AG04450 (cell line): ENCODE measurements around the gene CTBP2. TPM values are rescaled to one million over a fixed set of nuclear protein-coding genes. Genes with fewer than 3 reads are reported as not detected.

Experiments
- CTCF ChIA-PET: fragments of 300-600, 350-600 bp; formaldehyde crosslinking; extraction: SDS; loops from one replicate; lab custom pipeline; 2022; ENCODE audit warnings: antibody characterized with exemption, inconsistent platforms; lab: Charles Lee
- POLR2A ChIA-PET: fragments of 350-600 bp; formaldehyde crosslinking; extraction: SDS; loops from one replicate; lab custom pipeline; 2021; ENCODE audit warnings: antibody characterized with exemption, inconsistent platforms; lab: Yijun Ruan, JAX
- DNase-seq: peaks from one replicate; pipeline ENCODE4 v3.0.0-alpha.2; 2011; ENCODE audit warnings: low read depth, low spot score
- H3K27ac ChIP-seq: one replicate; pipeline ENCODE4 v1.5.1; 2012; ENCODE audit warnings: low read depth, low read length, control low read depth
- H3K27me3 ChIP-seq: one replicate; pipeline ENCODE4 v1.6.0; 2012; ENCODE audit warnings: low read length; ENCODE audit not compliant: control insufficient read depth, insufficient read depth
- H3K4me3 ChIP-seq: 2 replicates; pipeline ENCODE4 v1.5.1; 2011; ENCODE audit warnings: mild to moderate bottlenecking, low read depth, low read length, control low read depth
- H3K9me3 ChIP-seq: 2 replicates; pipeline ENCODE4 v1.5.1; 2012; ENCODE audit warnings: low read length; ENCODE audit not compliant: control insufficient read depth, insufficient read depth
- polyA plus RNA-seq: library from polyadenylated mRNA; depleted of rRNA; stranded (reverse); fragments of >200 nt; gene quantifications from 2 replicates; pipeline ENCODE4 v1.2.3, GENCODE V29; 2011
- TF ChIP-seq, protein P1 (sequence below): IDR thresholded peaks from 2 replicates; pipeline ENCODE4 v1.5.1; 2011; ENCODE audit warnings: low read depth, low read length, control low read depth, inconsistent platforms

Gene CTBP2
- polyA plus RNA-seq, 1 experiment = 52.5 TPM

DNA sequence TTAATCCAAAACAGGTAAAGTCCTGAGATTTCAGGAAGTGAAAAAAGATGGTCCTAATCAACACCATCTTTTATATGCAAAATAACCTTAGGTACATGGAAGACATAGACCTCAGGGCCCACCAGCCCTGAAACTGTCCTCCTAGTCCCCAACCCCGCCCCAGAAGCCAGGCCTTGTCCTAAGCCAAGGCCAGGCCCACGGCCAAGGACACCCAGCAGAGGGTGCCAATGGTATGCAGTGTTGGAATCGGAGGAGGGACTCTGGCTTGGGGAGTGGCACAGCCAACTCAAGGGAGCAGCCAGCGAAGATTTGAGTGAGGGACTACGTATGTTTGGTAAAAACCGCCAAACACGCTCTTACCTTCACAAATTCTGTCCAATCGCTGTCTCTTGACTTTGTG, 121.7 kb downstream of the CTBP2 start:
- H3K27me3 ChIP-seq = no peaks in the 10 kb centered on the region
- no peak overlapping the region for H3K4me3 ChIP-seq
- H3K9me3 ChIP-seq = no peaks in the 10 kb centered on the region
- DNase-seq = no peak
- TF ChIP-seq, protein P1, sequence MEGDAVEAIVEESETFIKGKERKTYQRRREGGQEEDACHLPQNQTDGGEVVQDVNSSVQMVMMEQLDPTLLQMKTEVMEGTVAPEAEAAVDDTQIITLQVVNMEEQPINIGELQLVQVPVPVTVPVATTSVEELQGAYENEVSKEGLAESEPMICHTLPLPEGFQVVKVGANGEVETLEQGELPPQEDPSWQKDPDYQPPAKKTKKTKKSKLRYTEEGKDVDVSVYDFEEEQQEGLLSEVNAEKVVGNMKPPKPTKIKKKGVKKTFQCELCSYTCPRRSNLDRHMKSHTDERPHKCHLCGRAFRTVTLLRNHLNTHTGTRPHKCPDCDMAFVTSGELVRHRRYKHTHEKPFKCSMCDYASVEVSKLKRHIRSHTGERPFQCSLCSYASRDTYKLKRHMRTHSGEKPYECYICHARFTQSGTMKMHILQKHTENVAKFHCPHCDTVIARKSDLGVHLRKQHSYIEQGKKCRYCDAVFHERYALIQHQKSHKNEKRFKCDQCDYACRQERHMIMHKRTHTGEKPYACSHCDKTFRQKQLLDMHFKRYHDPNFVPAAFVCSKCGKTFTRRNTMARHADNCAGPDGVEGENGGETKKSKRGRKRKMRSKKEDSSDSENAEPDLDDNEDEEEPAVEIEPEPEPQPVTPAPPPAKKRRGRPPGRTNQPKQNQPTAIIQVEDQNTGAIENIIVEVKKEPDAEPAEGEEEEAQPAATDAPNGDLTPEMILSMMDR = 0 out of 2 replicates have a peak, but pooled peaks have one; percentile 6
- ChIA-PET CTCF (interaction anchor here (2.6 kb wide), 1 partner anchor 9 kb away, joined by 20 read pairs; no protein-coding TSS in a partner anchor), POLR2A (no interaction called here)
- no peak overlapping the region for H3K27ac ChIP-seq

DNA sequence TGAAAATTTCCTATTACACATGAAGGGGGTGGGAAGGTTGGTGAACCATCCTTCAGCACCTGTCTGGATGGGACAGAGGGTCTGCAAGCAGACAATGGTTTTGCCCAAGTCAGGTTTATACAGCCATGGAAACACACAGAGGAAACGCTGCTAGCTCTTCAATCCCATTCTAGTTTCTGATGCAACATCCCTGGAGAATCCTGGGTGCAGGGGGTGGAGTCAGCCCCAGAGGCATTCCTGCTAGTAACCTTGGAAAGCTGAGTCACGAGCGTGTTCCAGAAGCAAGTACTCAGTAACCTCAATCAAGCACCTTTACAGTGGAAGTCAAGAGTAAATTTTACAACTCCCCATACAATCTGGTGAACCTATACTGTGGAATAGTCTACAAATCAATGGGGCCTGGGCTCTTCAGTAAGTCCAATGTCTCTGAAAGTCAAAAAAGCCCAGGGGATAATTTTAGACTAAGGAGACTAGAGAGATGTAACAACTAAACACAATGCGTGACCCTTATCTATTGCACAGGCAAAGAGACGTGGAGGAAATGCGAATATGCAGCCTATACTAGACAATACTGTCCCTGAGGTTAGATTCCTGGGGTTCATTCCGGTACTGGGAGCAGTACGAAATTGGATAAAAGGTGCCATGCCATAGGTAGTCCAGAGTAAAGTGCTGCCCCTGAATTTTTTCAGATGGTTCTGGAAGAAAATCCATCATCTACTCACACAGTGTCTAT, 123.1 kb downstream of the CTBP2 start:
- POLR2A ChIA-PET = no interaction called here
- peak overlapping the region; percentile 59 for H3K27ac ChIP-seq
- DNase-seq = no peak
- CTCF ChIA-PET = interaction anchor here (0.8 to 3.9 kb wide), 3 partner anchors 9 to 45 kb away, joined by 3 to 75 read pairs (median 10); no protein-coding TSS in a partner anchor
- no peak overlapping the region for H3K4me3 ChIP-seq
- TF ChIP-seq, protein P1 = no peak
- no peaks in the 10 kb centered on the region for H3K9me3 ChIP-seq
- H3K27me3 ChIP-seq = no peaks in the 10 kb centered on the region

DNA sequence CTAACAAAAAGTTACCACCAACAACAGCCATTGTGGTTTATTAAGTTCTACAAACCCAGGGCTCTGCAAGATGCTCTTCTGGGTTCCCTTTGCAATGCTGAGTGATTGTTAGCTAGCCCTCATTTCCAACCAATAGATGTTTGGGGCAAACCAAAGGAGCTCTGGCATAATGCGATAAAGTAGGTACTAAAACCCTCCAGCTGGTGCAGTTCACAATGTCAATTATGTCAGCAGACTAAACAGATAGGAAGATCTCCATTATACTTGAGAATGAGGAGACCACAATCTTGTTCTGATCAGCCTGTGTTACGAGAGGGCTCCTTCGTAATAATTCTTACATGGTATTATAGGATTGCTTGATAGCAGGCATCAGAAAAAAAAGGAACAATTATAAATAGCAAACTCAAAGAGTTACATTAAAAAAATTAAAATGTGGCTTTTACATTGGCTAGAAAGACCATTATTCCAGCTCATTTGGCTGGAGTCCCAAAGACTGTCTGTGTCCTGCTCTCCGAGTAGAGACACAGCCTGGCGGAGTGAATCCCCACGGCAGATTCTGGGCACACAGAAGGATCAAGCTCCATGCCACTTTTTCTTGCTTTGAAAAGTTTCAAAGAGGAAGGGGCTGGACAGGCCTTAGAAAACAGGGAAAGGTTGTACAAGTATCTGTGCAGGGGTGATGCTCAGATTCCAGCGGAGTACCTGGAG, 124.6 kb downstream of the CTBP2 start:
- DNase-seq = no peak
- Histone ChIP-seq H3K9me3 (no peaks in the 10 kb centered on the region), H3K4me3 (peak overlapping the region; percentile 35; the same call in 1 of the 2 replicates), H3K27ac (peak overlapping the region; percentile 82), H3K27me3 (no peaks in the 10 kb centered on the region)
- ChIA-PET CTCF (interaction anchor here (0.7 to 3.9 kb wide), 4 partner anchors 11 to 505 kb away, joined by 3 to 75 read pairs (median 6); no protein-coding TSS in a partner anchor), POLR2A (interaction anchor here (1.0 to 1.9 kb wide), 5 partner anchors 10 to 684 kb away, joined by 3 to 7 read pairs (median 5); partner anchors contain the start of gene EDRF1)
- TF ChIP-seq, protein P1 = no peak

DNA sequence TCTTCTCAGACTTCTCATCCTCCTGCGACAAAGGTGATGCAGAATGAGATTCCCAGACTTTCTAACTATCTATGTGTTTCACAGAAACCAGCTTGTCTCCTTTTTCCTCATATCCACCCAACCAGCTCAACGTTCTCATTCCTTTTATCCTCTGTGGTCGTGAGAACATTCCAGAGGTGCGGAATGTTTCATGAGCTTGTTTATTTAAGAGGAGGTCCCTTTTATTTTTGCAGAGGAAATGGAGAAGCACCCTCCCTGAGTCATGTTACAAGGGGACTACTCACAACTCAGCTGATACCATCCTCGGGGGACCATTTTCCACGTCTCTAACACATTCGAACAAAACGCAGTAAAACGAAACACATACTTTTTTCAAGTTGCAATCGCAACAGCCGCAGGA, 125.2 kb downstream of the CTBP2 start:
- ChIA-PET POLR2A (interaction anchor here (0.7 to 1.9 kb wide), 7 partner anchors 9 to 684 kb away, joined by 3 to 7 read pairs (median 4); partner anchors contain the start of gene EDRF1), CTCF (interaction anchor here (0.5 to 3.9 kb wide), 3 partner anchors 11 to 122 kb away, joined by 4 to 75 read pairs (median 10); no protein-coding TSS in a partner anchor)
- Histone ChIP-seq H3K9me3 (no peaks in the 10 kb centered on the region), H3K4me3 (peak overlapping the region; percentile 35; the same call in 1 of the 2 replicates), H3K27ac (peak overlapping the region; percentile 82), H3K27me3 (no peaks in the 10 kb centered on the region)
- TF ChIP-seq, protein P1 = no peak
- peak; percentile 83 for DNase-seq
